ENCODE results near the gene PLEKHG1. TPM values are rescaled to one million over a fixed set of nuclear protein-coding genes. Genes with fewer than 3 reads are reported as not detected.

The PLEKHG1 gene
- total and polyA plus RNA-seq, 2 experiments from 2014 or later, result 0.89 to 2.5 TPM

GRCh38 chr6:150600301-150601017 is 774 bp downstream of the PLEKHG1 start:
- Histone ChIP-seq H3K36me3 (ENCODE audit: insufficient read depth) (no peaks in the 10 kb centered on the region), H3K4me3 (peak overlapping the region; percentile 80), H3K4me1 (ENCODE audit: insufficient read depth) (peaks cover 7% of the 10 kb centered on the region; the same call in 1 of the 2 replicates), H4K20me1 (replicated peaks; ENCODE audit: insufficient read depth) (no peaks in the 10 kb centered on the region), H3K9me2 (ENCODE audit: insufficient read depth) (no peaks in the 10 kb centered on the region), H3K79me2 (replicated peaks; ENCODE audit: insufficient read depth) (no peaks in the 10 kb centered on the region), H3F3A (replicated peaks; ENCODE audit: low read depth) (0 out of 2 replicates have a peak, but pooled peaks cover 6% of the 10 kb centered on the region), H3K27me3 (ENCODE audit: insufficient read depth) (peaks cover 62% of the 10 kb centered on the region), H3K27ac (ENCODE audit: low read depth) (no peak overlapping the region), H2AFZ (peak overlapping the region; percentile 93), H3K4me2 (peak overlapping the region; percentile 80)
- TF ChIP-seq ZNF114 (CRISPR knock-in tag; IDR thresholded peaks at IDR 0.05) (no peak), STAT1 (IDR thresholded peaks at IDR 0.05; ENCODE audit: unreplicated experiment) (no peak), CTCF (conservative IDR thresholded peaks at IDR 0.05; ENCODE audit: low read depth in 2 of 2) (peak; percentile 30 to 43; a peak in 3 of 4 replicates)
- ATAC-seq, result peak; percentile 77
- no peak overlapping the region for H3K27ac Mint-ChIP-seq
- H3K36me3 Mint-ChIP-seq (ENCODE audit: low read depth), result no peaks in the 10 kb centered on the region
- DNase-seq (ENCODE audit: low spot score), result peak; percentile 95
- H3K9me3 Mint-ChIP-seq, result no peaks in the 10 kb centered on the region; the same call in 2 of the 3 replicates
- H3K27me3 Mint-ChIP-seq (ENCODE audit: insufficient read depth, low read depth, poor library complexity), result peaks cover 39% of the 10 kb centered on the region
- H3K4me3 Mint-ChIP-seq, result peak overlapping the region; percentile 92
- H3K4me1 Mint-ChIP-seq, result peaks cover 9% of the 10 kb centered on the region; the same call in 2 of the 3 replicates

GRCh38 chr6:150601439-150601838 is 1.8 kb downstream of the PLEKHG1 start:
- no peaks in the 10 kb centered on the region for H3K9me2 ChIP-seq (ENCODE audit: insufficient read depth)
- no peaks in the 10 kb centered on the region for H3K79me2 ChIP-seq (replicated peaks; ENCODE audit: insufficient read depth)
- Mint-ChIP-seq H3K4me3 (peak overlapping the region; percentile 92), H3K36me3 (ENCODE audit: low read depth) (no peaks in the 10 kb centered on the region), H3K9me3 (no peaks in the 10 kb centered on the region; the same call in 2 of the 3 replicates), H3K27ac (no peak overlapping the region), H3K4me1 (peaks cover 9% of the 10 kb centered on the region; the same call in 2 of the 3 replicates), H3K27me3 (ENCODE audit: insufficient read depth, low read depth, poor library complexity) (peaks cover 39% of the 10 kb centered on the region)
- H3K4me1 ChIP-seq (ENCODE audit: insufficient read depth), result peaks cover 7% of the 10 kb centered on the region; the same call in 1 of the 2 replicates
- no peaks in the 10 kb centered on the region for H3K36me3 ChIP-seq (ENCODE audit: insufficient read depth)
- peak overlapping the region; percentile 80 for H3K4me3 ChIP-seq
- ATAC-seq (no peak), DNase-seq (ENCODE audit: low spot score) (no peak)
- no peaks in the 10 kb centered on the region for H4K20me1 ChIP-seq (replicated peaks; ENCODE audit: insufficient read depth)
- no peak overlapping the region for H2AFZ ChIP-seq
- H3F3A ChIP-seq (replicated peaks; ENCODE audit: low read depth), result 0 out of 2 replicates have a peak, but pooled peaks cover 6% of the 10 kb centered on the region
- H3K27me3 ChIP-seq (ENCODE audit: insufficient read depth), result peaks cover 60% of the 10 kb centered on the region
- peak overlapping the region; percentile 80 for H3K4me2 ChIP-seq
- no peak for TF ChIP-seq CREB1 (CRISPR knock-in tag; IDR thresholded peaks at IDR 0.05; ENCODE audit: low read depth)
- no peak for TF ChIP-seq EZH2 (IDR thresholded peaks at IDR 0.05; ENCODE audit: low read depth, unreplicated experiment)
- TF ChIP-seq ZNF331 (CRISPR knock-in tag; IDR thresholded peaks at IDR 0.05; ENCODE audit: low read depth), result no peak
- H3K27ac ChIP-seq (ENCODE audit: low read depth), result no peak overlapping the region

GRCh38 chr6:150603176-150603575 is 3.5 kb downstream of the PLEKHG1 start:
- Histone ChIP-seq H3K4me1 (ENCODE audit: insufficient read depth) (peaks cover 7% of the 10 kb centered on the region; the same call in 1 of the 2 replicates), H3K4me2 (0 out of 2 replicates have a peak overlapping the region, but pooled peaks have one; percentile 26), H3K9me2 (ENCODE audit: insufficient read depth) (no peaks in the 10 kb centered on the region), H3K4me3 (no peak overlapping the region), H3K79me2 (replicated peaks; ENCODE audit: insufficient read depth) (no peaks in the 10 kb centered on the region), H3K27me3 (ENCODE audit: insufficient read depth) (peaks cover 42% of the 10 kb centered on the region), H3K27ac (ENCODE audit: low read depth) (no peak overlapping the region), H2AFZ (no peak overlapping the region), H4K20me1 (replicated peaks; ENCODE audit: insufficient read depth) (no peaks in the 10 kb centered on the region), H3F3A (replicated peaks; ENCODE audit: low read depth) (0 out of 2 replicates have a peak, but pooled peaks cover 6% of the 10 kb centered on the region), H3K36me3 (ENCODE audit: insufficient read depth) (no peaks in the 10 kb centered on the region)
- ATAC-seq (no peak), DNase-seq (ENCODE audit: low spot score) (no peak)
- H3K9me3 Mint-ChIP-seq, result no peaks in the 10 kb centered on the region; the same call in 2 of the 3 replicates
- H3K4me3 Mint-ChIP-seq, result no peak overlapping the region
- peaks cover 37% of the 10 kb centered on the region for H3K27me3 Mint-ChIP-seq (ENCODE audit: insufficient read depth, low read depth, poor library complexity)
- H3K4me1 Mint-ChIP-seq, result peaks cover 9% of the 10 kb centered on the region; the same call in 2 of the 3 replicates
- TF ChIP-seq EZH2phosphoT487 (IDR thresholded peaks at IDR 0.05; ENCODE audit: unreplicated experiment) (no peak), ZNF114 (CRISPR knock-in tag; IDR thresholded peaks at IDR 0.05) (no peak), CTCF (conservative IDR thresholded peaks at IDR 0.05; ENCODE audit: low read depth in 2 of 2) (no peak), NANOG (IDR thresholded peaks at IDR 0.05; ENCODE audit: borderline replicate concordance) (no peak), ETS1 (IDR thresholded peaks at IDR 0.05) (no peak)
- H3K27ac Mint-ChIP-seq, result no peak overlapping the region
- H3K36me3 Mint-ChIP-seq (ENCODE audit: low read depth), result no peaks in the 10 kb centered on the region
